Ramos (cell line): ENCODE measurements around the gene SLC52A3.
"Not testable (repeated sequence)": the region's sequence is repeated elsewhere in the genome, so short reads cannot be mapped to it uniquely, and the experiment has no call there.

Experiments used
- in situ Hi-C: fragments of 300-500 bp; cut with MboI; formaldehyde crosslinking; loops from one replicate; pipeline ENCODE4 v1.14.3; 2022; ENCODE audit warnings: low sequenced_read_pairs; ENCODE audit not compliant: unreplicated experiment

Gene SLC52A3

GRCh38 chr20:768426-768978, at the start of gene SLC52A3:
TSS of gene SLC52A3 (minus strand) at chr20:768500. CDS start at chr20:765774, 2,726 bp downstream.
- in situ Hi-C loops = no loop called here

GRCh38 chr20:815914-816606, 47.8 kb upstream of the SLC52A3 start:
- in situ Hi-C loops = loop anchor here (5.0 to 10.0 kb wide), 2 partner anchors 141 to 379 kb away; no protein-coding TSS in a partner anchor

- in situ Hi-C loops = loop anchor here (5.0 to 10.0 kb wide), 2 partner anchors 142 to 380 kb away; no protein-coding TSS in a partner anchor
Measured at GRCh38 chr20:815226-815625, 46.9 kb upstream of the SLC52A3 start.

GRCh38 chr20:813390-813789, 45.1 kb upstream of the SLC52A3 start:
- in situ Hi-C loops = loop anchor here (10.0 kb wide), 1 partner anchor 381 kb away; no protein-coding TSS in a partner anchor

- in situ Hi-C loops = loop anchor here (10.0 kb wide), 1 partner anchor 382 kb away; no protein-coding TSS in a partner anchor
Measured at GRCh38 chr20:812435-812814, 44.1 kb upstream of the SLC52A3 start.

- in situ Hi-C loops = loop anchor here (10.0 kb wide), 1 partner anchor 383 kb away; no protein-coding TSS in a partner anchor
Measured at GRCh38 chr20:811776-812434, 43.6 kb upstream of the SLC52A3 start.

- in situ Hi-C loops = no loop called here
Measured at GRCh38 chr20:805713-806112, 37.4 kb upstream of the SLC52A3 start.

- in situ Hi-C loops = no loop called here
Measured at GRCh38 chr20:801678-802077, 33.4 kb upstream of the SLC52A3 start.

- in situ Hi-C loops = not testable (repeated sequence)
Measured at GRCh38 chr20:800026-800425, 31.7 kb upstream of the SLC52A3 start.

GRCh38 chr20:798746-799145, 30.4 kb upstream of the SLC52A3 start:
- in situ Hi-C loops = not testable (repeated sequence)

- in situ Hi-C loops = no loop called here
Measured at GRCh38 chr20:796921-797320, 28.6 kb upstream of the SLC52A3 start.

- in situ Hi-C loops = no loop called here
Measured at GRCh38 chr20:792248-792647, 23.9 kb upstream of the SLC52A3 start.

GRCh38 chr20:791056-791455, 22.8 kb upstream of the SLC52A3 start:
- in situ Hi-C loops = no loop called here

- in situ Hi-C loops = no loop called here
Measured at GRCh38 chr20:787825-788224, 19.5 kb upstream of the SLC52A3 start.

- in situ Hi-C loops = no loop called here
Measured at GRCh38 chr20:779771-780170, 11.5 kb upstream of the SLC52A3 start.

- in situ Hi-C loops = no loop called here
Measured at GRCh38 chr20:776165-776564, 7.9 kb upstream of the SLC52A3 start.

- in situ Hi-C loops = no loop called here
Measured at GRCh38 chr20:775679-776135, 7.4 kb upstream of the SLC52A3 start.

- in situ Hi-C loops = no loop called here
Measured at GRCh38 chr20:774660-775057, 6.4 kb upstream of the SLC52A3 start.

- in situ Hi-C loops = no loop called here
Measured at GRCh38 chr20:774016-774659, 5.8 kb upstream of the SLC52A3 start.

- in situ Hi-C loops = no loop called here
Measured at GRCh38 chr20:772806-773205, 4.5 kb upstream of the SLC52A3 start.
